K562 (cell line): ENCODE data around the gene MS4A18. TPM values are rescaled to one million over a fixed set of nuclear protein-coding genes. Genes with fewer than 3 reads are reported as not detected.

Experiments
- ATAC-seq: fragments of 200-7000 bp; cut with Tn5 transposase; 3 replicates; pipeline ENCODE4 v1.9.1; 2020; ENCODE audit warnings: moderate library complexity
- BruUV-seq: library from RNA; stranded (reverse); fragments of 400-500 nt; replicated peaks from 2 replicates; lab custom pipeline; 2021; lab: Mats Ljungman, UMichigan
- CTCF ChIA-PET: fragments of 300-600 bp; formaldehyde crosslinking; extraction: SDS; loops from one replicate; lab custom pipeline; 2021; ENCODE audit warnings: low intra/inter-chr PET ratio; lab: Yijun Ruan, JAX
- POLR2A ChIA-PET: fragments of 300-600, 350-650 bp; sonication (Branson Sonifier 250); formaldehyde crosslinking; extraction: SDS; loops from one replicate; lab custom pipeline; 2021; ENCODE audit warnings: antibody characterized with exemption, inconsistent platforms; lab: Yijun Ruan, JAX
- DNase-seq, 4 experiments: peaks; one replicate each; pipeline versions ENCODE4 v3.0.0 to v3.0.0-alpha.2; 2011 to 2018; ENCODE audit warnings: low spot score in 3 of 4, mixed read lengths in 3 of 4; ENCODE audit errors: extremely low read depth in 1 of 4
- FAIRE-seq: peaks from 2 replicates; lab custom pipeline; 2011; peaks lifted over from hg19 to GRCh38; lab: Jason Lieb, UNC
- H2AFZ ChIP-seq: 2 replicates; pipeline ENCODE4 v1.6.0; 2011; ENCODE audit warnings: low read depth, low read length, control low read depth, inconsistent platforms
- H3K27ac ChIP-seq: fragments of 200-600 bp; 3 replicates; pipeline ENCODE4 v1.8.0; 2011; ENCODE audit warnings: low read depth, mild to moderate bottlenecking, control low read depth, inconsistent platforms, low read length, moderate library complexity, mixed read lengths; ENCODE audit errors: extremely low read depth
- H3K27me3 ChIP-seq, 2 experiments: fragments of 300-600 bp in 1 of 2; 2 replicates in 1 of 2; 3 replicates in 1 of 2; pipeline versions ENCODE4 v1.6.0 to v1.8.0; 2011; ENCODE audit warnings: inconsistent platforms in 2 of 2, low read length in 2 of 2, mild to moderate bottlenecking in 1 of 2, mixed read lengths in 1 of 2, moderate library complexity in 1 of 2; ENCODE audit not compliant: control insufficient read depth in 2 of 2, insufficient read depth in 2 of 2
- H3K36me3 ChIP-seq: fragments of 300-600 bp; 3 replicates; pipeline ENCODE4 v1.8.0; 2011; ENCODE audit warnings: mild to moderate bottlenecking, low read length, inconsistent platforms; ENCODE audit not compliant: control insufficient read depth, insufficient read depth
- H3K4me1 ChIP-seq, 2 experiments: fragments of 200-600 bp in 1 of 2; replicated peaks in 1 of 2; 2 replicates in 1 of 2; 3 replicates in 1 of 2; pipeline versions ENCODE4 v1.5.1 to v1.8.0; 2011; ENCODE audit warnings: inconsistent platforms in 2 of 2, low read length in 2 of 2, mild to moderate bottlenecking in 1 of 2, mixed read lengths in 1 of 2, moderate library complexity in 1 of 2; ENCODE audit not compliant: control insufficient read depth in 2 of 2, insufficient read depth in 2 of 2
- H3K4me2 ChIP-seq: 2 replicates; pipeline ENCODE4 v1.6.1; 2011; ENCODE audit warnings: low read length, control low read depth, inconsistent platforms, mixed read lengths; ENCODE audit not compliant: insufficient read depth
- H3K4me3 ChIP-seq: fragments of 200-600 bp; sonication (generic), shearing (Covaris generic); 2 replicates; pipeline ENCODE4 v1.5.1; 2016; ENCODE audit warnings: control low read depth, inconsistent platforms
- H3K79me2 ChIP-seq: fragments of 200-600 bp; 3 replicates; pipeline ENCODE4 v1.8.0; 2011; ENCODE audit warnings: low read length, inconsistent platforms; ENCODE audit not compliant: control insufficient read depth, insufficient read depth
- H3K9ac ChIP-seq, 2 experiments: 2 replicates each; pipeline versions ENCODE4 v1.6.0 to v1.6.1; 2011; ENCODE audit warnings: low read depth in 2 of 2, low read length in 2 of 2, control low read depth in 1 of 2, inconsistent platforms in 1 of 2, mild to moderate bottlenecking in 1 of 2, mixed read lengths in 1 of 2; ENCODE audit not compliant: insufficient read depth in 1 of 2
- H3K9me1 ChIP-seq: one replicate; pipeline ENCODE4 v1.6.0; 2011; ENCODE audit warnings: inconsistent platforms, mild to moderate bottlenecking, low read length, moderate library complexity; ENCODE audit not compliant: control insufficient read depth, insufficient read depth
- H3K9me3 ChIP-seq: replicated peaks from 2 replicates; pipeline ENCODE4 v1.5.1; 2011; ENCODE audit warnings: low read depth, low read length, inconsistent platforms; ENCODE audit not compliant: control insufficient read depth, insufficient read depth
- H4K20me1 ChIP-seq: replicated peaks from 2 replicates; pipeline ENCODE4 v1.6.1; 2011; ENCODE audit warnings: low read length, inconsistent platforms, mixed read lengths; ENCODE audit not compliant: control insufficient read depth, insufficient read depth
- ARHGAP35 ChIP-seq: fragments of 450-650 bp; IDR thresholded peaks from 2 replicates; pipeline ENCODE4 v1.6.1; 2018; ENCODE audit not compliant: partially characterized antibody
- CGGBP1 ChIP-seq: fragments of 250-450 bp; sonication (Bioruptor Pico); IDR thresholded peaks from 2 replicates; pipeline ENCODE4 v1.9.0; 2021; ENCODE audit warnings: mild to moderate bottlenecking
- CHD2 ChIP-seq: IDR thresholded peaks from 2 replicates; pipeline ENCODE4 v1.6.1; 2011; ENCODE audit warnings: low read depth, low read length
- CTCF ChIP-seq, 3 experiments: IDR thresholded peaks in 2 of 3; conservative IDR thresholded peaks in 1 of 3; 2 replicates each; pipeline ENCODE4 v1.5.1; 2011 to 2012; ENCODE audit warnings: low read length in 3 of 3, mild to moderate bottlenecking in 3 of 3, control low read depth in 2 of 3, improper control_type of control experiment in 1 of 3, inconsistent platforms in 1 of 3, low read depth in 1 of 3, mixed read lengths in 1 of 3, moderate library complexity in 1 of 3; ENCODE audit not compliant: insufficient read depth in 2 of 3
- E2F5 ChIP-seq: sonication (generic); formaldehyde crosslinking; IDR thresholded peaks from 2 replicates; pipeline ENCODE4 v1.8.0; 2022; ENCODE audit warnings: mild to moderate bottlenecking, missing genetic modification reagents
- ETV5 ChIP-seq: sonication (generic); formaldehyde crosslinking; IDR thresholded peaks from 2 replicates; pipeline ENCODE4 v1.4.0; 2020; ENCODE audit warnings: low read depth, mild to moderate bottlenecking, missing genetic modification reagents
- HMGXB4 ChIP-seq: sonication (generic); formaldehyde crosslinking; IDR thresholded peaks from 2 replicates; pipeline ENCODE4 v1.8.1; 2023; ENCODE audit warnings: mild to moderate bottlenecking, missing genetic modification reagents
- KAT2B ChIP-seq: IDR thresholded peaks from one replicate; pipeline ENCODE4 v1.6.1; 2012; ENCODE audit warnings: low read depth, mild to moderate bottlenecking, control low read depth, inconsistent platforms, low read length, moderate library complexity
- MAFG ChIP-seq: fragments of 450-650 bp; conservative IDR thresholded peaks from 2 replicates; pipeline ENCODE4 v1.6.1; 2016; ENCODE audit warnings: missing genetic modification characterization, missing compliant biosample characterization
- MED1 ChIP-seq: sonication (generic); formaldehyde crosslinking; IDR thresholded peaks from 2 replicates; pipeline ENCODE4 v1.8.1; 2023; ENCODE audit warnings: missing genetic modification reagents, borderline replicate concordance
- RBM25 ChIP-seq: fragments of 200-400 bp; formaldehyde crosslinking; IDR thresholded peaks from 2 replicates; pipeline ENCODE4 v1.6.1; 2018; ENCODE audit warnings: low read length, low read depth, moderate library complexity; ENCODE audit not compliant: severe bottlenecking
- SNRNP70 ChIP-seq: fragments of 200-400 bp; formaldehyde crosslinking; optimal IDR thresholded peaks from 2 replicates; pipeline ENCODE3; 2017; ENCODE audit warnings: low read depth, low read length
- STAT5A ChIP-seq: IDR thresholded peaks from 2 replicates; pipeline ENCODE4 v1.6.1; 2012; ENCODE audit warnings: low read length, inconsistent platforms, borderline replicate concordance
- TOE1 ChIP-seq, 2 experiments: fragments of 450-650 bp in 1 of 2; sonication (generic) in 1 of 2; formaldehyde crosslinking in 1 of 2; IDR thresholded peaks; 2 replicates each; pipeline versions ENCODE4 v1.7.1 to v1.8.0; 2016 to 2022; ENCODE audit warnings: borderline replicate concordance in 2 of 2, mild to moderate bottlenecking in 2 of 2, antibody characterized with exemption in 1 of 2, inconsistent platforms in 1 of 2, low read depth in 1 of 2, missing genetic modification reagents in 1 of 2, moderate library complexity in 1 of 2
- ZBED1 ChIP-seq: IDR thresholded peaks from 2 replicates; pipeline ENCODE4 v1.6.1; 2014
- ZNF696 ChIP-seq: fragments of 250-450 bp; sonication (Bioruptor Pico); conservative IDR thresholded peaks from 2 replicates; pipeline ENCODE4 v1.4.0; 2020; ENCODE audit warnings: mild to moderate bottlenecking, moderate library complexity
- WGBS: fragments of 100-300 bp; shearing (Covaris generic); methylation state at CpG from one replicate; pipeline ENCODE4 v1.1.6; 2016; ENCODE audit warnings: low coverage, mixed read lengths; ENCODE audit not compliant: insufficient coverage; ENCODE audit errors: missing lambda C conversion rate; 5-methylcytosine and 5-hydroxymethylcytosine counted together
- in situ Hi-C: fragments of 300-500 bp; cut with MboI; formaldehyde crosslinking; loops from 4 replicates; pipeline ENCODE4 v1.15.0; 2018; ENCODE audit warnings: inconsistent platforms, mixed read lengths
- intact Hi-C: fragments of 100-400 bp; cut with micrococcal nuclease; formaldehyde crosslinking; loops from 2 replicates; pipeline ENCODE4 v1.14.2; 2022
- polyA plus RNA-seq, 8 experiments: library from polyadenylated mRNA; depleted of rRNA in 4 of 8; stranded (reverse) in 5 of 8; unstranded in 3 of 8; fragments of >200 nt; fragmentation: Nextera tagmentation in 2 of 8; fragmentation: Illumina TruSeq in 1 of 8; extraction: Ambion mirVana in 2 of 8; extraction: Trizol in 1 of 8; gene quantifications; 2 replicates each; pipeline versions ENCODE4 v1.2.1 to v1.2.3, GENCODE V29; 2011 to 2014; ENCODE audit warnings: inconsistent platforms in 1 of 8, missing spikeins in 1 of 8
- total RNA-seq, 7 experiments: library from RNA; depleted of rRNA in 6 of 7; stranded (reverse); fragments of >200 nt in 6 of 7; fragmentation: Illumina TruSeq in 2 of 7; extraction: Trizol in 2 of 7; gene quantifications; 2 replicates each; pipeline versions ENCODE4 v1.2.1 to v1.2.3, GENCODE V29; 2011 to 2021; ENCODE audit warnings: low replicate concordance in 1 of 7

Gene MS4A18
- total and polyA plus RNA-seq, 9 of the 15 experiments (the other 6 are each of a cell fraction or from before 2014, with no cell fraction given) = not detected

GRCh38 chr11:60774726-60775125 lies 50.2 kb downstream of the MS4A18 start:
- TF ChIP-seq MED1 (CRISPR knock-in tag) (no peak), SNRNP70 (no peak), RBM25 (no peak), ZBED1 (no peak), TOE1 (IDR thresholded peaks at IDR 0.05; ENCODE audit: borderline replicate concordance) (no peak), TOE1 (CRISPR knock-in tag; IDR thresholded peaks at IDR 0.05; ENCODE audit: borderline replicate concordance, low read depth) (no peak), MAFG (tag) (no peak), CGGBP1 (CRISPR knock-in tag) (no peak), ARHGAP35 (no peak), E2F5 (CRISPR knock-in tag) (no peak), KAT2B (no peak), CTCF (IDR thresholded peaks at IDR 0.05 in 2 of 3, conservative IDR thresholded peaks at IDR 0.05 in 1 of 3; ENCODE audit: insufficient read depth in 2 of 3, low read depth in 1 of 3, low read length in 3 of 3) (no peak), CHD2 (no peak), STAT5A (no peak), ETV5 (CRISPR knock-in tag) (no peak), ZNF696 (no peak), HMGXB4 (no peak)
- H3K4me1 ChIP-seq = peaks cover 0 to 13% of the 10 kb centered on the region in 2 experiments; a peak in 1 of 5 replicates
- H3K4me3 ChIP-seq = no peak overlapping the region
- no peak overlapping the region for H3K4me2 ChIP-seq
- no peak overlapping the region for H3K27ac ChIP-seq
- no peak for DNase-seq
- in situ Hi-C loops (loop anchor here (5.0 kb wide), 1 partner anchor 123 kb away; no protein-coding TSS in a partner anchor), intact Hi-C loops (loop anchor here (1.0 to 5.0 kb wide), 4 partner anchors 56 to 413 kb away; no protein-coding TSS in a partner anchor)
- ChIA-PET POLR2A (interaction anchor here (0.8 to 1.8 kb wide), 2 partner anchors 11 to 21 kb away, joined by 4 read pairs; no protein-coding TSS in a partner anchor), CTCF (interaction anchor here (0.5 to 1.2 kb wide), 2 partner anchors 125 to 805 kb away, joined by 3 to 4 read pairs; no protein-coding TSS in a partner anchor)
- no peak for ATAC-seq
- no peaks in the 10 kb centered on the region for H3K9me1 ChIP-seq
- WGBS = 10% methylated on average over 11 of the region's 13 CpGs
- no peaks in the 10 kb centered on the region for H3K36me3 ChIP-seq
- H3K79me2 ChIP-seq = no peaks in the 10 kb centered on the region
- no peak for FAIRE-seq
- peaks cover 18 to 44% of the 10 kb centered on the region in 2 experiments; a peak in 4 of 5 replicates for H3K27me3 ChIP-seq
- BruUV-seq = no TSS peak
- H3K9me3 ChIP-seq = no peaks in the 10 kb centered on the region
- peaks cover 6% of the 10 kb centered on the region; the same call in 1 of the 2 replicates for H4K20me1 ChIP-seq
- H3K9ac ChIP-seq = no peak overlapping the region
- H2AFZ ChIP-seq = no peak overlapping the region
